Measurements from ENCODE around the gene RS1. TPM values are rescaled to one million over a fixed set of nuclear protein-coding genes. Genes with fewer than 3 reads are reported as not detected.

The RS1 gene
- total RNA-seq (1 to 10 TPM in 1 of 2 donors, under 1 TPM in 1; 0.40 to 6.3 TPM), polyA plus RNA-seq (1 to 10 TPM; 2.7 to 3.5 TPM)
- long read RNA-seq, donor 1: 0 reads
- long read RNA-seq, donor 2: 0 reads
- long read RNA-seq, donor 3: 0 reads
- long read RNA-seq, donor 4: 0 reads
- long read RNA-seq, donor 5: 0 reads

DNA sequence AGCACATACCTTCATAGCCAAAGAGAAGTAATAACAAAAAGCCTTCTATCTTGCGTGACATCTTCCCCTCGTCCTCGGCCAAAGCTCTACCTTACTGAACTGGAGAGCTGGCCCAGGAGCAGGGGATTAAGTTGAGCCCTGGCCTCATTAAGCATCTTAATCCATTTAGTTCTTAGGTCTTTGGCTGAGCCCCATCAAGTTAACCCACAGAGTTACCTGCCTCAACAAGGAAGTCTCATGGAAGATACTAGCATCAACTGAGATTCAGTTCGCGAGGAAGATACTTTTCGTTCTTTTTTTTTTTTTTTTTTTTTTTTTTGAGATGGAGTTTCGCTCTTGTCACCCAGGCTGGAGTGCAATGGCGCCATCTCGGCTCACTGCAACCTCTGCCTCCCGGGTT, at the start of gene RS1:
Gene RS1 (minus strand): TSS at position 101 of the 400 bp plus-strand sequence. CDS start 40 bp downstream, at position 61.
- Histone ChIP-seq H3K9ac (ENCODE audit: insufficient read depth in 1 of 2, low read length in 2 of 2) (no peak within 1 kb of the TSS), H3K27me3 (ENCODE audit: control insufficient read depth in 3 of 3, insufficient read depth in 3 of 3, low read length in 2 of 3) (no peaks in the 10 kb centered on the region), H3K4me1 (ENCODE audit: control insufficient read depth in 5 of 5, insufficient read depth in 5 of 5, low read length in 5 of 5) (peaks cover 0 to 3% (median 0%) of the 10 kb centered on the region in 5 donors), H3K27ac (ENCODE audit: low read depth in 1 of 2, low read length in 1 of 2) (no peak within 1 kb of the TSS), H3K36me3 (ENCODE audit: control insufficient read depth in 4 of 4, insufficient read depth in 4 of 4, low read length in 4 of 4) (no peaks in the 10 kb centered on the region), H3K4me3 (no peak within 1 kb of the TSS), H3K9me3 (ENCODE audit: control insufficient read depth in 4 of 4, insufficient read depth in 3 of 4, low read length in 3 of 4) (peaks cover 0 to 4% (median 0%) of the 10 kb centered on the region in 4 donors)
- no peak for ATAC-seq (ENCODE audit: insufficient read depth, low FRiP score)
- WGBS, 2 donors: 83 to 95% methylated on average over 6 to 10 of the region's 10 CpGs
- TF ChIP-seq CTCF (IDR thresholded peaks at IDR 0.05; ENCODE audit: control extremely low read depth, extremely low read depth): no peak
- no peak for DNase-seq

- Histone ChIP-seq H3K27me3 (ENCODE audit: control insufficient read depth in 3 of 3, insufficient read depth in 3 of 3, low read length in 2 of 3) (peaks cover 0 to 2% (median 0%) of the 10 kb centered on the region in 3 donors), H3K27ac (ENCODE audit: low read depth in 1 of 2, low read length in 1 of 2) (no peak overlapping the region), H3K9me3 (ENCODE audit: control insufficient read depth in 4 of 4, insufficient read depth in 3 of 4, low read length in 3 of 4) (no peaks in the 10 kb centered on the region), H3K4me3 (no peak overlapping the region), H3K9ac (ENCODE audit: insufficient read depth in 1 of 2, low read length in 2 of 2) (no peak overlapping the region), H3K4me1 (ENCODE audit: control insufficient read depth in 5 of 5, insufficient read depth in 5 of 5, low read length in 5 of 5) (peaks cover 0 to 1% (median 0%) of the 10 kb centered on the region in 5 donors), H3K36me3 (ENCODE audit: control insufficient read depth in 4 of 4, insufficient read depth in 4 of 4, low read length in 4 of 4) (no peaks in the 10 kb centered on the region)
- 74 to 89% methylated on average over 4 of the region's 4 CpGs for WGBS, 2 donors
- DNase-seq: no peak
- ATAC-seq (ENCODE audit: insufficient read depth, low FRiP score): no peak
- no peak for TF ChIP-seq CTCF (IDR thresholded peaks at IDR 0.05; ENCODE audit: control extremely low read depth, extremely low read depth)
These were observed 47.9 kb upstream of the RS1 start for GRCh38 chrX:18719852-18720251.

GRCh38 chrX:18714910-18715309, 43.0 kb upstream of the RS1 start:
- Histone ChIP-seq H3K9ac (ENCODE audit: insufficient read depth in 1 of 2, low read length in 2 of 2) (no peak overlapping the region), H3K27me3 (ENCODE audit: control insufficient read depth in 3 of 3, insufficient read depth in 3 of 3, low read length in 2 of 3) (no peaks in the 10 kb centered on the region), H3K36me3 (ENCODE audit: control insufficient read depth in 4 of 4, insufficient read depth in 4 of 4, low read length in 4 of 4) (no peaks in the 10 kb centered on the region), H3K9me3 (ENCODE audit: control insufficient read depth in 4 of 4, insufficient read depth in 3 of 4, low read length in 3 of 4) (peaks cover 0 to 2% (median 0%) of the 10 kb centered on the region in 4 donors), H3K4me1 (ENCODE audit: control insufficient read depth in 5 of 5, insufficient read depth in 5 of 5, low read length in 5 of 5) (no peaks in the 10 kb centered on the region), H3K27ac (ENCODE audit: low read depth in 1 of 2, low read length in 1 of 2) (no peak overlapping the region), H3K4me3 (no peak overlapping the region)
- WGBS, 2 donors: 92 to 93% methylated on average over 9 of the region's 9 CpGs
- no peak for ATAC-seq (ENCODE audit: insufficient read depth, low FRiP score)
- no peak for DNase-seq
- TF ChIP-seq CTCF (IDR thresholded peaks at IDR 0.05; ENCODE audit: control extremely low read depth, extremely low read depth): no peak

DNA sequence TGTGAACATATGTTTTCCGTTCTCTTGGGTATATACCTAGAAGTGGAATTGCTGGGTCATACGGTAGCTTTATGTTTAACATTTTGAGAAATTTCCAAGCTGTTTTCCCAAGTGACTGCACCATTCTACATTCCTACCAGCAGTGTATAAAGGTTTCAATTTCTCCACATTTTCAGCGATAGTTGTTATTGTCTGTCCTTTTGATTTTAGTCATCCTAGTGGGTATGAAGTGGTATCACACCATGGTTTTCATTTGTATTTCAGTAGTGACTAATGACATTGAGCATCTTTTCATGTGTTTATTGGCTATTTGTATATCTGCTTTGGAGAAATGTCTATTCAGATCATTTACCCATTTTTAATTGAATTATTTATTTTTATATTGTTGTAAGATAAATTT, 37.9 kb upstream of the RS1 start:
- no peak overlapping the region for H3K27ac ChIP-seq (ENCODE audit: low read depth in 1 of 2, low read length in 1 of 2)
- ATAC-seq (ENCODE audit: insufficient read depth, low FRiP score) (no peak), DNase-seq (no peak)
- no peak for TF ChIP-seq CTCF (IDR thresholded peaks at IDR 0.05; ENCODE audit: control extremely low read depth, extremely low read depth)
- peaks cover 0 to 6% (median 0%) of the 10 kb centered on the region in 3 donors for H3K27me3 ChIP-seq (ENCODE audit: control insufficient read depth in 3 of 3, insufficient read depth in 3 of 3, low read length in 2 of 3)
- H3K4me3 ChIP-seq: no peak overlapping the region
- WGBS, 2 donors: 91 to 100% methylated on average over 3 of the region's 3 CpGs
- peaks cover 0 to 2% (median 0%) of the 10 kb centered on the region in 4 donors for H3K9me3 ChIP-seq (ENCODE audit: control insufficient read depth in 4 of 4, insufficient read depth in 3 of 4, low read length in 3 of 4)
- H3K9ac ChIP-seq (ENCODE audit: insufficient read depth in 1 of 2, low read length in 2 of 2): no peak overlapping the region
- no peaks in the 10 kb centered on the region for H3K4me1 ChIP-seq (ENCODE audit: control insufficient read depth in 5 of 5, insufficient read depth in 5 of 5, low read length in 5 of 5)
- no peaks in the 10 kb centered on the region for H3K36me3 ChIP-seq (ENCODE audit: control insufficient read depth in 4 of 4, insufficient read depth in 4 of 4, low read length in 4 of 4)
